ENCODE measurements around the gene NDUFS8.
"Not testable (repeated sequence)": the region's sequence is repeated elsewhere in the genome, so short reads cannot be mapped to it uniquely, and the experiment has no call there.

The NDUFS8 gene

DNA sequence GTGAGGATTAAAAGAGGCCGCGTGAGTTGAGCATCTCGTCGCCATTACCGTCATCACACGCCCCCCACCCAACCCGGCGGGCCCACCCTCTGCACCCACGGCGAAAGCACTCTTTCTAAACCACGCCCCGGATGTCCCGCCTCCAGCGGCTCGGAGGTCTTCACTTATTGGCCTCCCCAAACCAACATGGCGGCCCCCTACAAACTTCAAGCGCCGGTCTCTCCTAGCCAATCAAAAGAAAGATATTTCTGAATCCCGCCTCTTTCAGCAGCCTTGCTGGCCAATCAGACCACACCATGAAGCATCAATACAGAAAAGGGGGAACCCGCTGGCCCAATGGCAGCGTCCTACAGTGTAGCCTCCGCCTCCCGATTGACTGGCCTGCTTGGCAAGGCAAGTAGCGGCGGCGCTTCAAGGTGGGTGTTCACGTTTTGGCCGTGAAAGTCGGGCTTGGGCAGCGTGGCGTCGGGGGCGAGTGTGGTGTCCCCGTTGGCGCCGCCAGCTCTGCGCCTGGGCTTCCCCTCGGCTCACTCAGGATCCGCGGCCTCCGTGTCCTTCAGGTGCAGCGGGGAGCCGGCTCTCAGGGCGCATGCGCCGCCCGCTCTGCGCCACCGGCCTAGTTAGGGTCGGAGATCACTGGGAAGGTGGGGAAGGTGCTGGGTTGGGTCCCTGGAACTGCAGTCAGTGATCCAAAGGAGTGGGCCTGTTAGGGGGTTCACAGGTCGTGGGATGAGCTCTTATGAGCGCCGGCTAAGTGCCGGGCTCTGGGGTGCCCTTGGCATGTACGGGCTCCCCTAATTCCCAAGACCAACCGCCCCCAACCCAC, at the start of gene NDUFS8:
Gene NDUFS8, plus strand, starts transcription at position 364 of the 826 bp plus-strand sequence. CDS start 1,471 bp downstream, outside the sequence.
- DNase-seq (ENCODE audit: low spot score): peak; percentile 100

DNA sequence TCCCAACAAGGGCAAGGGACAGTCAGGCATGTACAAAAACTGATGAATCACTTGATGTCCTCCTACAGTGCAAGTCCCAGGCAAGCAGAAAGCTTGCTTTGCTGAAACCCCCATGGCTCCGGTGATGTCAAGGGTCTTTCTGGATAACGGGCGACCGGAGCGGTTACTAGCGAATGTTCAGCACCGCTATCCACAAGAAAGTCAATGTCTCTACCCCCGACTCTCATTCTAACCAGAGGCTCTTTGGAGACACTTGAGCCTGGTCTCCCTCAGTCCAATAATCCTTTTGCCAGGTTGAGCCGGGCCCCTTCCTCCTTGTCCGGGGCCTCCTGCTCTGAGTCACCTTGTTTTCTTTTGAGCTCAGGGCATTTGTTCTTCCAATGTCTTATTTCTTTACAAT, 49.3 kb upstream of the NDUFS8 start:
- not testable (repeated sequence) for DNase-seq (ENCODE audit: low spot score)

- DNase-seq (ENCODE audit: low spot score): not testable (repeated sequence)
Measured at GRCh38 chr11:67982255-67982857, 48.1 kb upstream of the NDUFS8 start.

- no peak for DNase-seq (ENCODE audit: low spot score)
Measured at GRCh38 chr11:67983951-67984350, 46.5 kb upstream of the NDUFS8 start.

GRCh38 chr11:67985302-67985701, 45.2 kb upstream of the NDUFS8 start:
- not testable (repeated sequence) for DNase-seq (ENCODE audit: low spot score)

DNA sequence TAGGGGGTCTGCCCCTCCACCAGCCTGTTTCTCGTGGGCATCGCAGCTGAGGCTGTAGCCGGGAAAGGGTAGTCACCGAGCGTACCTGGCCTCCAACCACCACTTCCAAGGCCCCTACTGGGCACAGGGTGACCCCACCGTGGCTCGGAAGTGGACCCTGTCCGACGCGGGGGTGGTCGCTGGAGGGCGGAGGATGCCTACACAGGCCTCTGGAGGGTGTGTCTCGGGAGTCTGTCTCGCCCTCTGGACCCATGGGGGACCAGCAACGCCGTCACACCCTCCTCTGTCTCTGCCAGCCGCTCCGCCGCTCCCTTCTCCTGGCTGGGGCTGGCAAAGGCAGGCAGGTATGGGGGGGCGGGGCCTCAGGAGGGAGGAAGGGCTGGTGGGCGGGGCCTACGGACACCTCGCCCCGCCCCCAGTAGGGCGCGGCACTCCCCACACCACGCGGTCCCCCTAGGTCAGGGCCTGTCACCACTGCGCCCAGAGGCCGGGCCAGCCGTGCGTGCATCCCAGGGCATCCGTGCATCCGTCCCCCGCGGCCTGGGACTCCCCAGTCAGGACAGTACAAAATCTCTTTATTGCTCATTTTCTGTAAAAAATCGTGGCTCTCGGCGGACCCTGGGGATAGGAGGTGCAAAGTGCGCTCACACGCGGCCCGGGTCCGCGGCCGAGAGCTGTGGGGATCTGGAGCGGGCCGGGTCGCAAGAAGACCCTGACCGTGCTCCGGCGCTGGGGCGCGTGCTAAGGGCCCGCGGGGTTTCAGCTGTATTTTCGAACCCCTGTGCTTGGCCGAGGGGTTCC, 39.7 kb upstream of the NDUFS8 start:
- DNase-seq (ENCODE audit: low spot score): not testable (repeated sequence)

GRCh38 chr11:67991347-67992121, 38.9 kb upstream of the NDUFS8 start:
- not testable (repeated sequence) for DNase-seq (ENCODE audit: low spot score)

DNA sequence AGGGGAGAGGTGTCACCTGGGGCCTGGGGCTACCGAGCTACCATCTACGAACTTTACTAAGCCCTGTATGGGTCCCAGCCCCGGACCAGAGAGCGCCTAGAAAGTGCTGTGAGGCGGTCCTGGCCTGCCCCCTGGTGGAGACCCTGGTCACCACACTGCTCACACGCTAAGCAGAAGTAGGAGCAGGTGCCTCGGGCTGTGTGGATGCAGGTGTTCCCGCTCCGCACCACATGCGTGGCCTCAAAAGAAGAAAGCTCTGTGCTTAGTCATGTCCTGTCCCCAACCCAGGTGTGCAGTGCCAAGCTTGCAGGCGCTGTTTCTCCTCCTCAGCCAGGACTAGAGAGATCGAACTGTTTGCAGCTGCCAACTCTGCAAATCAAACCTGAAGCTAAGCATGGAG, 36.7 kb upstream of the NDUFS8 start:
- peak; percentile 87 for DNase-seq (ENCODE audit: low spot score)

DNA sequence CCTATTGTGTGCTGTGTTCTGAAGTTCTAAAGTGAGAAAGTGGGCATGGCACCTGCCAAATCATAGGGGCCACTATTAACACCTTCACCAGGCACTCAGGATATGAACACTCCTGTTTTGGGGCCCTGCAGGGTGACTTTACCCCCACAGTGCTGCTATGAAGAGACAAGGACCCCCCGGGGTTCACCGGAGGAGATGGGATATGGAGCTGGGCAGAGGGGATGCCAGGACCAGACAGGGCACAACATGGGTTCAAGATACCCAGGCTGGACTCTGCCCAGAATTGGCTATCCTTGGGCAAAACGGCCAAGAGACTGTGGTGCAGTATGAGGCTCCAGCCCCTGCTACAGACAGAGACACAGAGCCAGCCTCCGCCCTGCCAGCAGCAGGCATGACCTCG, 36.1 kb upstream of the NDUFS8 start:
- DNase-seq (ENCODE audit: low spot score): not testable (repeated sequence)

DNA sequence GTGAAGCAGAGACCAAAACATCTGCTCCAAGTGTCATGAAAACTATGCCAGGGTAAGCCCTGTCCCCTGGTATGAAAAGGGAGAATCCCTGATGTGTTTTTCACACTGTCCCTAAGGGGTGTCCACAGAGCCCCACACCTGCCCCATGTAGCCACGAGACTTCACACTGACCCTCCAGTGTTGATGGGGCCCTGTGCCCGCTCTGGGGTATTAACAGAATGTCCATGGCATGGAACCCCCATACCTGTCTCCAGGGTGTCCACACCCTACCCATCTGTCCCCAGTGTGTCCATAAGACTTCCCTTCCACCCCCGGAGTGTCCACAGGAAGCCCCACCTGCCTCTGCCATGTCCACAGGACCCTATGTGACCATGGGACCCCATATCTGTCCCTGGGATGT, 35.4 kb upstream of the NDUFS8 start:
- DNase-seq (ENCODE audit: low spot score): not testable (repeated sequence)

DNA sequence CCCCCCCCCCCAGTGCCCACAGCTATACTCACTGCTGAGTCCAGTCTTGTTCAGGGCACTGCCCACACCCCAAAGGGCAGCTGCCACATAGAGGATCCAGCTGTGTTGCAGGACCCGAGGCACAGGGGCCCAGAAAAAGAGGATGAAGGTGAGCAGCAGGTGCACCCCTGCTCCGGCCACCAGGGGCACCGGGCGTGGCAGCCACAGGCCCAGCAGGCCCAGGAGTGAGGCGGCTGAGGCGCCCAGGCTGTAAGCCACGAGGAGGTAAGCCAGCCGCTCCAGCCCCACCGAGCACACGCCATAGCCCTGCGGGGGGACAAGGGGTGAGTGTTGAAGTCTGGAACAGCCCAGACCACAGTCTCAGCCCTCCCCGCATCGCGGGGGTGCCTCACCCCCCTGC, 34.9 kb upstream of the NDUFS8 start:
- DNase-seq (ENCODE audit: low spot score): not testable (repeated sequence)

- DNase-seq (ENCODE audit: low spot score): no peak
Measured at GRCh38 chr11:67996051-67996450, 34.4 kb upstream of the NDUFS8 start.

GRCh38 chr11:67996622-67997474, 33.6 kb upstream of the NDUFS8 start:
- peak; percentile 92 for DNase-seq (ENCODE audit: low spot score)

- no peak for DNase-seq (ENCODE audit: low spot score)
Measured at GRCh38 chr11:67997475-67997921, 33.0 kb upstream of the NDUFS8 start.

DNA sequence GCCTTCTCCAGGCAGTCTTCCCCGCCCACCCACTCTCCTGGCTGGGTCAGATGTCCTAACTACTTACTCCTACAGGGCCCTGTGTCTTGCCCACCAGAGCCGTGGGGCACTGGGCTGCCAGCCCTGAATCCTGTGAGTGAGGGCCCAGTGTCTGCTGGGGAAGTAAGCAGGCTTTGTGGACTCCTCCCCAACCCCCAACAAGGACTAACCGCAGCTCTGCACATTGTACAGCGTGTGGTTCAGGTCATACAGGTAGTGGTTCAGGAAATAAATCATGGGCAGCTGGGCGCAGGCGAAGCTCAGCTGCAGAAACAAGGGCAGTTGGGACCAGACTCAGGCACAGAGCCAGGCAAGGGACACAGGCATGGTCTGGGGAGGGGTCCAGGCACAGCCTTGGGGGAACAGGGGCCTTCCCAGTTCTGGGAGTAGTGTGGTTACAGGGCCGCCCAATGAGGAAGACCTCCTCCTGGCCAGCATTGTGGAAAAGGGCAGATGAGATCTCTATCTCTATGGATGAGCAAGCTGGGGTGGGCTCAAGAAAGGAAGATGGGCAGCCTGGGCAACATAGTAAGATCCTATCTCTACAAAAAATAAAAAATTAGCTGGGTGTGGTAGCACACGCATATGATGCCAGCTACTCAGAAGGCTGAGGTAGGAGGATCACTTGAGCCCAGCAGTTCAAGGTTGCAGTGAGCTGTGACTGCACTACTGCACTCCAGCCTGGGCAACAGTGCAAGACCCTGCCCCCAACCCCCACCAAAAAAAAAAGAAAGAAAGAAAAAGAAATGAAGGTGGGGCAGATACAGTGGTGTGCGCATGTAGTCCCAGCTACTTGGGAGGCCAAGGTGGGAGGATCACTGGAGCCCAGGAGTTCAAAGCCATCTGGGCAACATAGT, 32.1 kb upstream of the NDUFS8 start:
- DNase-seq (ENCODE audit: low spot score): no peak

DNA sequence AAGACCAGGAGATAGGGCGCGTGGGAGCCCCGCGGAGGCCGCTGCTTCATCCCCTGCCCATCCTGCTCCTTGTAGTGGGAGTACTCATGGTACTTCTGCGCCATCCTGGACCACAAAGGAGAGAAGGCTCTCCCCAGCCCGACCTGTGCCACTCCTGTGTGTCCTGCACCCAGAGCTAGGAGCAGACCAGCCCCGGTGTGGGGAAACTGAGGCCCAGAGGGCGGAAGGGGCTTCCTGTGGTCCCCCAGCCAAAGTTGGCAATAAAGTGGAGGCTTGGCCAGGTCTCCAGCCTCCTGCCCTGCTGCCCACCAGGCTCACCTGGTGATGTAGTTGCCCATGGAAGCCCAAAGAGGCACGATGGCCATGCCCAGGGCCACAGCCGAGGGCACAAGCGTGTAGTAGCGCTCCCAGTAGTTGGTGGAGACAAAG, 31.3 kb upstream of the NDUFS8 start:
- no peak for DNase-seq (ENCODE audit: low spot score)

- no peak for DNase-seq (ENCODE audit: low spot score)
Measured at GRCh38 chr11:67999704-68000103, 30.8 kb upstream of the NDUFS8 start.

- DNase-seq (ENCODE audit: low spot score): peak; percentile 86
Measured at GRCh38 chr11:68002575-68002937, 27.9 kb upstream of the NDUFS8 start.

- DNase-seq (ENCODE audit: low spot score): peak; percentile 85
Measured at GRCh38 chr11:68002938-68003845, 27.3 kb upstream of the NDUFS8 start.

All from NAMALWA (cell line).